ENCODE measurements around the gene QRSL1.

The QRSL1 gene

GRCh38 chr6:106608080-106608668, 21.2 kb upstream of the QRSL1 start:
- TF ChIP-seq CTCF (IDR thresholded peaks at IDR 0.05; ENCODE audit: low read depth, low read length, missing control alignments): peak; percentile 70
- DNase-seq (ENCODE audit: low read depth): peak; percentile 57
- H3K4me3 ChIP-seq (ENCODE audit: low read depth, low read length): no peak overlapping the region

- no peak for DNase-seq (ENCODE audit: low read depth)
- peak; percentile 62 for TF ChIP-seq CTCF (IDR thresholded peaks at IDR 0.05; ENCODE audit: low read depth, low read length, missing control alignments)
- H3K4me3 ChIP-seq (ENCODE audit: low read depth, low read length): no peak overlapping the region
These were observed 19.7 kb upstream of the QRSL1 start for GRCh38 chr6:106609699-106610098.

GRCh38 chr6:106611030-106611429, 18.3 kb upstream of the QRSL1 start:
- DNase-seq (ENCODE audit: low read depth): no peak
- H3K4me3 ChIP-seq (ENCODE audit: low read depth, low read length): no peak overlapping the region
- no peak for TF ChIP-seq CTCF (IDR thresholded peaks at IDR 0.05; ENCODE audit: low read depth, low read length, missing control alignments)

- no peak overlapping the region for H3K4me3 ChIP-seq (ENCODE audit: low read depth, low read length)
- TF ChIP-seq CTCF (IDR thresholded peaks at IDR 0.05; ENCODE audit: low read depth, low read length, missing control alignments): no peak
These were observed 16.5 kb upstream of the QRSL1 start for GRCh38 chr6:106612671-106613416.

GRCh38 chr6:106613590-106613989, 15.8 kb upstream of the QRSL1 start:
- DNase-seq (ENCODE audit: low read depth): no peak
- no peak for TF ChIP-seq CTCF (IDR thresholded peaks at IDR 0.05; ENCODE audit: low read depth, low read length, missing control alignments)
- H3K4me3 ChIP-seq (ENCODE audit: low read depth, low read length): no peak overlapping the region

More at GRCh38 chr6:106612671-106613416, 16.5 kb upstream of the QRSL1 start:
- no peak for DNase-seq (ENCODE audit: low read depth)

- H3K4me3 ChIP-seq (ENCODE audit: low read depth, low read length): no peak overlapping the region
- DNase-seq (ENCODE audit: low read depth): no peak
- no peak for TF ChIP-seq CTCF (IDR thresholded peaks at IDR 0.05; ENCODE audit: low read depth, low read length, missing control alignments)
These were observed 15.2 kb upstream of the QRSL1 start for GRCh38 chr6:106614166-106614565.

Measured in GM12864 (cell line).